Loucy (cell line): ENCODE measurements around the gene P4HB.

Experiments used
- H2AFZ ChIP-seq: fragments of 200-600 bp; sonication (generic); 2 replicates; pipeline ENCODE4 v1.6.0; 2016; ENCODE audit warnings: antibody characterized with exemption, mild to moderate bottlenecking, low read length, moderate library complexity
- H3F3A ChIP-seq: fragments of 200-600 bp; 2 replicates; pipeline ENCODE4 v1.6.0; 2016; ENCODE audit warnings: antibody characterized with exemption, low read depth, mild to moderate bottlenecking
- H3K27me3 ChIP-seq: fragments of 200-600 bp; sonication (generic); 2 replicates; pipeline ENCODE4 v1.6.1; 2014; ENCODE audit warnings: low read length, mild to moderate bottlenecking; ENCODE audit not compliant: insufficient read depth, poor library complexity, severe bottlenecking
- H3K36me3 ChIP-seq: fragments of 200-600 bp; sonication (generic); 2 replicates; pipeline ENCODE4 v1.6.1; 2016; ENCODE audit warnings: low read length; ENCODE audit not compliant: insufficient read depth
- H3K4me1 ChIP-seq: fragments of 200-600 bp; sonication (generic); 2 replicates; pipeline ENCODE4 v1.5.1; 2014; ENCODE audit warnings: low read length, mild to moderate bottlenecking; ENCODE audit not compliant: insufficient read depth, poor library complexity, severe bottlenecking
- H3K4me2 ChIP-seq: fragments of 200-600 bp; sonication (generic); 2 replicates; pipeline ENCODE4 v1.6.0; 2014; ENCODE audit warnings: antibody characterized with exemption, low read length, low read depth, mild to moderate bottlenecking; ENCODE audit not compliant: poor library complexity, severe bottlenecking
- H3K4me3 ChIP-seq: fragments of 200-600 bp; sonication (generic); 2 replicates; pipeline ENCODE4 v1.5.1; 2014; ENCODE audit warnings: low read length, mild to moderate bottlenecking, mixed read lengths; ENCODE audit not compliant: poor library complexity, severe bottlenecking
- H3K79me2 ChIP-seq: fragments of 200-600 bp; sonication (generic); 2 replicates; pipeline ENCODE4 v1.6.1; 2014; ENCODE audit warnings: low read length; ENCODE audit not compliant: insufficient read depth
- H3K9ac ChIP-seq: fragments of 200-600 bp; sonication (generic); 2 replicates; pipeline ENCODE4 v1.6.0; 2014; ENCODE audit warnings: mild to moderate bottlenecking, low read depth, low read length, moderate library complexity; ENCODE audit not compliant: poor library complexity, severe bottlenecking
- H3K9me2 ChIP-seq: fragments of 200-600 bp; sonication (generic); replicated peaks from 2 replicates; pipeline ENCODE4 v1.6.1; 2016; ENCODE audit warnings: low read depth, low read length, mixed read lengths
- H3K9me3 ChIP-seq: fragments of 200-600 bp; sonication (generic); 2 replicates; pipeline ENCODE4 v1.6.1; 2014; ENCODE audit warnings: mild to moderate bottlenecking, antibody characterized with exemption, low read length, low read depth; ENCODE audit not compliant: insufficient read depth
- H4K20me1 ChIP-seq: fragments of 200-600 bp; sonication (generic); 2 replicates; pipeline ENCODE4 v1.6.0; 2014; ENCODE audit warnings: antibody characterized with exemption, low read length, mild to moderate bottlenecking; ENCODE audit not compliant: insufficient read depth, poor library complexity, severe bottlenecking
- CTCF ChIP-seq: fragments of 200-600 bp; sonication (generic); conservative IDR thresholded peaks from 2 replicates; pipeline ENCODE4 v1.5.1; 2014; ENCODE audit warnings: mild to moderate bottlenecking, antibody characterized with exemption, low read length
- EZH2phosphoT487 ChIP-seq: fragments of 200-600 bp; IDR thresholded peaks from 2 replicates; pipeline ENCODE4 v1.6.1; 2018; ENCODE audit warnings: antibody characterized with exemption, mild to moderate bottlenecking, moderate library complexity, borderline replicate concordance

Gene P4HB

GRCh38 chr17:81809556-81809998 lies 50.8 kb downstream of the P4HB start:
- Histone ChIP-seq H3K4me2 (no peak overlapping the region), H3K9me2 (no peaks in the 10 kb centered on the region), H3K9ac (no peak overlapping the region), H3K36me3 (no peaks in the 10 kb centered on the region), H3K9me3 (no peaks in the 10 kb centered on the region), H3K4me1 (no peaks in the 10 kb centered on the region), H3K27me3 (no peaks in the 10 kb centered on the region), H4K20me1 (no peaks in the 10 kb centered on the region), H3K4me3 (no peak overlapping the region), H2AFZ (no peak overlapping the region), H3K79me2 (no peaks in the 10 kb centered on the region), H3F3A (no peaks in the 10 kb centered on the region)
- TF ChIP-seq CTCF (no peak), EZH2phosphoT487 (no peak)

DNA sequence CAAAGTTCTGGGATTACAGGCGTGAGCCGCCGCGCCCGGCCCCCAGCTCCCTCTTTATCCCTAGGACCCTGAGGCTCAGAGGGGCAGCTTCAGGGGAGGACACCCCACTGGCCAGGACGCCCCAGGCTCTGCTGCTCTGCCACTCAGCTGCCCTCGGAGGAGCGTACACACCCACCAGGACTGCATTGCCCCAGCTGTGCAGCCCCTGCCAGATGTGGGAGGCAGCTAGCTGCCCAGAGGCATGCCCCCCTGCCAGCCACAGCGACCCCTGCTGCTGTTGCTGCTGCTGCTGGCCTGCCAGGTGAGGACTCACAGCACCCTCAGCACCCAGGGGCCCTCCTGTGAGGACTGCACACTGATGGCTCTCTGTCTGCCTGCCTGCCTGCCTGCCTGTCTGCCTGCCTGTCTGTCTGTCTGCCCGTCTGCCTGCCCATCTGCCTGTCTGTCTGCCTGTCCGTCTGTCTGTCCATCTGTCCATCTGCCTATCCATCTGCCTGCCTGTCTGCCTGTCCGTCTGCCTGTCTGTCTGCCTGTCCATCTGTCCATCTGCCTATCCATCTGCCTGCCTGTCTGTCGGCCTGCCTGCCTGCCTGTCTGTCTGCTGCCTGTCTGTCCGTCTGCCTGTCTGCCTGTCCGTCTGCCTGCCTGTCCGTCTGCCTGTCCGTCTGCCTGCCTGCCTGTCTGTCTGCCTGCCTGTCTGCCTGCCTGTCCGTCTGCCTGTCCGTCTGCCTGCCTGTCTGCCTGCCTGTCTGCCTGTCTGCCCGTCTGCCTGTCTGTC lies 51.4 kb downstream of the P4HB start:
- H4K20me1 ChIP-seq = no peaks in the 10 kb centered on the region

GRCh38 chr17:81807839-81808238 lies 52.5 kb downstream of the P4HB start:
- Histone ChIP-seq H3K36me3 (no peaks in the 10 kb centered on the region), H3K79me2 (no peaks in the 10 kb centered on the region), H3F3A (no peaks in the 10 kb centered on the region), H3K27me3 (no peaks in the 10 kb centered on the region), H3K9me3 (no peaks in the 10 kb centered on the region), H3K9ac (no peak overlapping the region), H3K4me1 (no peaks in the 10 kb centered on the region), H3K4me2 (no peak overlapping the region), H3K9me2 (no peaks in the 10 kb centered on the region), H4K20me1 (no peaks in the 10 kb centered on the region), H2AFZ (no peak overlapping the region), H3K4me3 (no peak overlapping the region)
- TF ChIP-seq EZH2phosphoT487 (no peak), CTCF (no peak)

More for the DNA sequence above, 51.4 kb downstream of the P4HB start:
- H3K9me2 ChIP-seq = no peaks in the 10 kb centered on the region
- no peaks in the 10 kb centered on the region for H3K27me3 ChIP-seq
- no peak overlapping the region for H3K4me2 ChIP-seq
- no peaks in the 10 kb centered on the region for H3K79me2 ChIP-seq
- H3K9ac ChIP-seq = no peak overlapping the region
- H3K4me1 ChIP-seq = no peaks in the 10 kb centered on the region
- H3K4me3 ChIP-seq = no peak overlapping the region
- no peaks in the 10 kb centered on the region for H3F3A ChIP-seq
- H2AFZ ChIP-seq = no peak overlapping the region
- TF ChIP-seq EZH2phosphoT487 (no peak), CTCF (no peak)
- H3K9me3 ChIP-seq = no peaks in the 10 kb centered on the region
- H3K36me3 ChIP-seq = no peaks in the 10 kb centered on the region
